LHCN-M2 (cell line): ENCODE data around the gene KRT14. TPM values are rescaled to one million over a fixed set of nuclear protein-coding genes. Genes with fewer than 3 reads are reported as not detected.
"Not testable (repeated sequence)": the region's sequence is repeated elsewhere in the genome, so short reads cannot be mapped to it uniquely, and the experiment has no call there.

Experiments used
- DNase-seq: peaks from one replicate; pipeline ENCODE4 v3.0.0-alpha.2; 2012; ENCODE audit warnings: low read depth
- polyA plus RNA-seq: library from polyadenylated mRNA; unstranded; fragments of >200 nt; gene quantifications from one replicate; pipeline ENCODE4 v1.2.1, GENCODE V29; 2012; ENCODE audit warnings: missing spikeins
- total RNA-seq: library from RNA; depleted of rRNA; stranded (reverse); fragments of >200 nt; gene quantifications from 2 replicates; pipeline ENCODE4 v1.2.3, GENCODE V29; 2014; rRNA removed

Gene KRT14
- not detected in 2 replicates for total RNA-seq
- polyA plus RNA-seq, result not detected

GRCh38 chr17:41586863-41587495 is at the start of gene KRT14:
Gene KRT14 (minus strand): TSS chr17:41586895. CDS start chr17:41586834, 61 bp downstream.
- no peak for DNase-seq

- no peak for DNase-seq
These were observed 48.7 kb upstream of the KRT14 start for GRCh38 chr17:41635121-41636097.

GRCh38 chr17:41634639-41635038 is 47.9 kb upstream of the KRT14 start:
- DNase-seq, result no peak

GRCh38 chr17:41633556-41634199 is 47.0 kb upstream of the KRT14 start:
- DNase-seq, result no peak

- no peak for DNase-seq
These were observed 45.9 kb upstream of the KRT14 start for GRCh38 chr17:41632482-41633105.

GRCh38 chr17:41631898-41632285 is 45.2 kb upstream of the KRT14 start:
- no peak for DNase-seq

- DNase-seq, result no peak
These were observed 44.6 kb upstream of the KRT14 start for GRCh38 chr17:41631025-41631897.

GRCh38 chr17:41629826-41630670 is 43.4 kb upstream of the KRT14 start:
- DNase-seq, result no peak

- DNase-seq, result no peak
These were observed 42.6 kb upstream of the KRT14 start for GRCh38 chr17:41629316-41629715.

GRCh38 chr17:41628621-41629255 is 42.0 kb upstream of the KRT14 start:
- DNase-seq, result not testable (repeated sequence)

- not testable (repeated sequence) for DNase-seq
These were observed 41.3 kb upstream of the KRT14 start for GRCh38 chr17:41628073-41628370.

- DNase-seq, result no peak
These were observed 40.8 kb upstream of the KRT14 start for GRCh38 chr17:41627316-41628072.

- DNase-seq, result not testable (repeated sequence)
These were observed 40.2 kb upstream of the KRT14 start for GRCh38 chr17:41626914-41627295.

GRCh38 chr17:41626028-41626913 is 39.6 kb upstream of the KRT14 start:
- DNase-seq, result not testable (repeated sequence)

GRCh38 chr17:41625602-41626001 is 38.9 kb upstream of the KRT14 start:
- no peak for DNase-seq

- DNase-seq, result no peak
These were observed 37.8 kb upstream of the KRT14 start, which contains the start of gene KRT17 for GRCh38 chr17:41624208-41625101. Gene KRT17 (minus strand): TSS chr17:41624575. CDS start chr17:41624509, 66 bp downstream.
